Activated B cell treated with CpG ODN at 0.5 μM for 24 hours (primary cell): ENCODE data around the gene ARAP3. TPM values are rescaled to one million over a fixed set of nuclear protein-coding genes. Genes with fewer than 3 reads are reported as not detected.

Experiments
- ATAC-seq: fragments of 200-7000 bp; cut with Tn5 transposase; one replicate; pipeline ENCODE4 v1.10.0; 2021; ENCODE audit warnings: low read depth, mild to moderate bottlenecking, moderate library complexity
- CTCF ChIA-PET: fragments of 350-600 bp; sonication (Branson Sonifier 250); formaldehyde crosslinking; loops from one replicate; lab custom pipeline; 2021; ENCODE audit warnings: antibody characterized with exemption; lab: Charles Lee
- POLR2A ChIA-PET: fragments of 350-600 bp; sonication (Branson Sonifier 250); formaldehyde crosslinking; loops from one replicate; lab custom pipeline; 2021; ENCODE audit warnings: antibody characterized with exemption; lab: Charles Lee
- DNase-seq: peaks from one replicate; pipeline ENCODE4 v3.0.0; 2022
- H3K27ac Mint-ChIP-seq: one replicate; pipeline ENCODE4 v1.8.0; 2020; ENCODE audit warnings: mixed read lengths
- H3K27me3 Mint-ChIP-seq: one replicate; pipeline ENCODE4 v1.8.0; 2021; ENCODE audit warnings: mixed read lengths
- H3K36me3 Mint-ChIP-seq: one replicate; pipeline ENCODE4 v1.8.0; 2021; ENCODE audit warnings: low read depth, mixed read lengths
- H3K4me1 Mint-ChIP-seq: one replicate; pipeline ENCODE4 v1.8.0; 2021; ENCODE audit warnings: mixed read lengths
- H3K4me3 Mint-ChIP-seq: one replicate; pipeline ENCODE4 v1.8.0; 2020; ENCODE audit warnings: mild to moderate bottlenecking, mixed read lengths
- H3K9me3 Mint-ChIP-seq: one replicate; pipeline ENCODE4 v1.8.0; 2020; ENCODE audit warnings: mixed read lengths
- CTCF ChIP-seq: fragments of 200-600 bp; IDR thresholded peaks from one replicate; pipeline ENCODE4 v1.8.0; 2022; ENCODE audit warnings: antibody characterized with exemption, mild to moderate bottlenecking
- intact Hi-C: fragments of 100-400 bp; cut with micrococcal nuclease; formaldehyde crosslinking; loops from one replicate; pipeline ENCODE4 v1.15.1; 2024
- total RNA-seq: library from RNA; stranded (reverse); gene quantifications from 2 replicates; pipeline ENCODE4 v1.2.3, GENCODE V29; 2022

Gene ARAP3
- total RNA-seq, 1 donor from 2014 or later, result 0.44 TPM

- CTCF ChIA-PET, result no interaction called here
- DNase-seq (no peak), ATAC-seq (no peak)
- Mint-ChIP-seq H3K36me3 (no peaks in the 10 kb centered on the region), H3K9me3 (no peaks in the 10 kb centered on the region), H3K27ac (no peak overlapping the region), H3K4me3 (no peak overlapping the region), H3K4me1 (no peaks in the 10 kb centered on the region), H3K27me3 (peaks cover 16% of the 10 kb centered on the region)
- intact Hi-C loops, result no loop called here
- no peak for TF ChIP-seq CTCF
- POLR2A ChIA-PET, result no interaction called here
Observed at GRCh38 chr5:141717043-141717442, 35.0 kb upstream of the ARAP3 start.

DNA sequence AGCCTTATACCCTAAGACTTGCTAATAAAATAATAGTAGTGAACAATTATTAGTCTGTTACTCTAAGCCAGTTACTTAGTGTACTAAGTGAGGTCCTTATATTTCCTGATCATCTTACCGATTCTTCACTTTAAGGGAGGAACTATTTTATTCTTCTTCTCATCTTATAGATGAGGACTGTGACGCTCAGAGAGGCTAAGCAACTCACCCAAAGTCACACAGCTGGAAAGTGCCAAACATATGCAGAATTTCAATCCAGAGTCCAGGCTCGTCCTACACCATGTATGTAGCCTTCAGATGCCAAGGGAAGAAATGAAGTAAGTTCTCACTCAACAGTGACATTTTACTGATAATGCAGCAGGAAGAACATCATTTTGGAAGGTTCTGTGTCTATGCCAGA, 34.4 kb upstream of the ARAP3 start:
- intact Hi-C loops, result no loop called here
- H3K27me3 Mint-ChIP-seq, result peaks cover 15% of the 10 kb centered on the region
- H3K27ac Mint-ChIP-seq, result no peak overlapping the region
- no peaks in the 10 kb centered on the region for H3K9me3 Mint-ChIP-seq
- ATAC-seq (no peak), DNase-seq (no peak)
- H3K4me1 Mint-ChIP-seq, result no peaks in the 10 kb centered on the region
- ChIA-PET CTCF (no interaction called here), POLR2A (no interaction called here)
- H3K4me3 Mint-ChIP-seq, result no peak overlapping the region
- TF ChIP-seq CTCF, result no peak
- no peaks in the 10 kb centered on the region for H3K36me3 Mint-ChIP-seq

DNA sequence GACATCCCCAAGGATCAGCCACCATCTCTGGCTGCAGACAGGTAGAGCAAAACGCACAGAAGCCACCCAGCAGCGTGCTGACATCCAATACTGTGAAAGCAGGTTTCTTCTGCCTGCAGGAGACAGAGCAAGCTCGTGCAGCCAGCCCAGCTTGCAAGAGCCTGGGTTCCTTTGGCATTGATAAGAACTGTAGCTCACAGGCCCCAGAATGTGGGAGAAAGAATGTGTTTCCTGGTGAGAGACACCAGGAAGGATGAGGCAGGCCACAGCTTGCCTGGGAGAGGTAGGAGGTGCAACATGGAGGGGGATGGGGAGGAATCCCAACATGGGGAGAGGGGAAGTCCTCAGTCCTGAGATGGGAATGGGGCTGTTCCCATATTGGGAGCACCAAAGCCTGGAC, 34.0 kb upstream of the ARAP3 start:
- intact Hi-C loops, result no loop called here
- no peak for TF ChIP-seq CTCF
- no peak for DNase-seq
- Mint-ChIP-seq H3K9me3 (no peaks in the 10 kb centered on the region), H3K4me3 (no peak overlapping the region), H3K4me1 (no peaks in the 10 kb centered on the region), H3K27me3 (peaks cover 13% of the 10 kb centered on the region), H3K27ac (no peak overlapping the region), H3K36me3 (no peaks in the 10 kb centered on the region)
- no peak for ATAC-seq
- ChIA-PET CTCF (no interaction called here), POLR2A (no interaction called here)

- ChIA-PET POLR2A (no interaction called here), CTCF (no interaction called here)
- TF ChIP-seq CTCF, result no peak
- no peaks in the 10 kb centered on the region for H3K9me3 Mint-ChIP-seq
- no peak overlapping the region for H3K27ac Mint-ChIP-seq
- H3K36me3 Mint-ChIP-seq, result no peaks in the 10 kb centered on the region
- no peak for DNase-seq
- H3K4me3 Mint-ChIP-seq, result no peak overlapping the region
- peaks cover 13% of the 10 kb centered on the region for H3K27me3 Mint-ChIP-seq
- no peak for ATAC-seq
- no peaks in the 10 kb centered on the region for H3K4me1 Mint-ChIP-seq
- intact Hi-C loops, result no loop called here
Observed at GRCh38 chr5:141715346-141715905, 33.4 kb upstream of the ARAP3 start.

- ChIA-PET POLR2A (no interaction called here), CTCF (no interaction called here)
- intact Hi-C loops, result no loop called here
- Mint-ChIP-seq H3K4me3 (no peak overlapping the region), H3K4me1 (no peaks in the 10 kb centered on the region), H3K27ac (no peak overlapping the region), H3K27me3 (peaks cover 13% of the 10 kb centered on the region), H3K9me3 (no peaks in the 10 kb centered on the region), H3K36me3 (no peaks in the 10 kb centered on the region)
- DNase-seq (no peak), ATAC-seq (no peak)
- TF ChIP-seq CTCF, result no peak
Observed at GRCh38 chr5:141714542-141715310, 32.7 kb upstream of the ARAP3 start.
